Brain microvascular endothelial cell (primary cell): ENCODE data around the gene SLC16A9.

Source experiments
- DNase-seq: peaks from one replicate; pipeline ENCODE4 v3.0.0-alpha.2; 2020
- H3K27ac ChIP-seq: fragments of 250-450 bp; sonication (Bioruptor Pico); 2 replicates; pipeline ENCODE4 v1.5.1; 2020; ENCODE audit warnings: mild to moderate bottlenecking, moderate library complexity
- H3K27me3 ChIP-seq: fragments of 250-450 bp; sonication (Bioruptor Pico); replicated peaks from 2 replicates; pipeline ENCODE4 v1.5.1; 2020; ENCODE audit warnings: mild to moderate bottlenecking
- H3K36me3 ChIP-seq: fragments of 250-450 bp; sonication (Bioruptor Pico); replicated peaks from 2 replicates; pipeline ENCODE4 v1.5.1; 2020; ENCODE audit warnings: mild to moderate bottlenecking
- H3K4me3 ChIP-seq: 2 replicates; pipeline ENCODE4 v1.5.1; 2011; ENCODE audit warnings: low read depth, mild to moderate bottlenecking, control low read depth, low read length, moderate library complexity
- in situ Hi-C: cut with HindIII; loops from 2 replicates; pipeline ENCODE4 v1.10.0; 2017; ENCODE audit warnings: low sequenced_read_pairs, low pct_ligation_motif_present
- TF ChIP-seq, protein P1 (sequence below): IDR thresholded peaks from 2 replicates; pipeline ENCODE4 v1.5.1; 2011; ENCODE audit warnings: low read depth, mild to moderate bottlenecking, moderate library complexity, low read length, control low read depth, inconsistent platforms; ENCODE audit errors: missing control alignments

Gene SLC16A9, protein sequence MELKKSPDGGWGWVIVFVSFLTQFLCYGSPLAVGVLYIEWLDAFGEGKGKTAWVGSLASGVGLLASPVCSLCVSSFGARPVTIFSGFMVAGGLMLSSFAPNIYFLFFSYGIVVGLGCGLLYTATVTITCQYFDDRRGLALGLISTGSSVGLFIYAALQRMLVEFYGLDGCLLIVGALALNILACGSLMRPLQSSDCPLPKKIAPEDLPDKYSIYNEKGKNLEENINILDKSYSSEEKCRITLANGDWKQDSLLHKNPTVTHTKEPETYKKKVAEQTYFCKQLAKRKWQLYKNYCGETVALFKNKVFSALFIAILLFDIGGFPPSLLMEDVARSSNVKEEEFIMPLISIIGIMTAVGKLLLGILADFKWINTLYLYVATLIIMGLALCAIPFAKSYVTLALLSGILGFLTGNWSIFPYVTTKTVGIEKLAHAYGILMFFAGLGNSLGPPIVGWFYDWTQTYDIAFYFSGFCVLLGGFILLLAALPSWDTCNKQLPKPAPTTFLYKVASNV

DNA sequence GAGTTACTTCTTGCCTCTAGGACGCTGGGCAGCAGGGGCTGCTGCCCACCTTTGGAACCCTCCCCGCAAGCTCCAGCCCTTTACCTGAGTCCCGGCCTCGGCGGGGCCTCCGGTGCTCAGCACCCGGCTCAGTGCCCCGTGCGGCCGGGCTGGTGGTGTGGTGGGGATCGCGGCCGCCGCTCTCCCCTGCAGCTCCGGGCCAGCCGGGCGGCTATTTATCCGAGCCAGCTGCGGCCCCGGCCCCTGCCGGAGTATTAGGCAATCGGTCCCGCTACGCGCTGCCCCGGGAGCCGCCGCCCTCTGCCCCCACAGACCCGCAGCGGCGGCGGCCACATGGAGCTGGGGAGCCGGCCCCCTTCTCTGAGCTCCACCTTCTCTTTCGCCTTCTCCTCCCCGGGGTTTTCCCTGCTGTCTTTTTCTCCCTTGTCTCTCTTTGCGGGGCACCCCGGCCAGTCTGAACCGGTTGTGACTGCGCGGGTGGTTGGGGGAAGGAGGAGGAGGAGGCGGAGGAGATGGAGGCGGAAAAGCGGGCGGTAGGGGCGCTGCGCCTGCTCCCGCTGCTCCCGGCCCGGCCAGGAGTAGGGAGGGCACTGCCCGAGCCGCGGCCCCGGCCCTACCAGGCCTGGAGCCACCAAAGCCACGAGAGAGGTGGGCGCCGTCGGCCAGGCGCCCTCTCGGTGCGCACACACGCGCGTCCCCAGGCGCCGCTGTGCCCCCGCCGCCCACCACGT lies at the start of gene SLC16A9:
SLC16A9 (minus strand) TSS at position 456 of the 731 bp plus-strand sequence. CDS start 25,559 bp downstream, outside the sequence.
- in situ Hi-C loops = no loop called here
- DNase-seq = peak; percentile 22
- Histone ChIP-seq H3K27me3 (peaks cover 38% of the 10 kb centered on the region), H3K36me3 (no peaks in the 10 kb centered on the region), H3K27ac (no peak within 1 kb of the TSS), H3K4me3 (peak within 1 kb of the TSS; percentile 54)
- TF ChIP-seq, protein P1, sequence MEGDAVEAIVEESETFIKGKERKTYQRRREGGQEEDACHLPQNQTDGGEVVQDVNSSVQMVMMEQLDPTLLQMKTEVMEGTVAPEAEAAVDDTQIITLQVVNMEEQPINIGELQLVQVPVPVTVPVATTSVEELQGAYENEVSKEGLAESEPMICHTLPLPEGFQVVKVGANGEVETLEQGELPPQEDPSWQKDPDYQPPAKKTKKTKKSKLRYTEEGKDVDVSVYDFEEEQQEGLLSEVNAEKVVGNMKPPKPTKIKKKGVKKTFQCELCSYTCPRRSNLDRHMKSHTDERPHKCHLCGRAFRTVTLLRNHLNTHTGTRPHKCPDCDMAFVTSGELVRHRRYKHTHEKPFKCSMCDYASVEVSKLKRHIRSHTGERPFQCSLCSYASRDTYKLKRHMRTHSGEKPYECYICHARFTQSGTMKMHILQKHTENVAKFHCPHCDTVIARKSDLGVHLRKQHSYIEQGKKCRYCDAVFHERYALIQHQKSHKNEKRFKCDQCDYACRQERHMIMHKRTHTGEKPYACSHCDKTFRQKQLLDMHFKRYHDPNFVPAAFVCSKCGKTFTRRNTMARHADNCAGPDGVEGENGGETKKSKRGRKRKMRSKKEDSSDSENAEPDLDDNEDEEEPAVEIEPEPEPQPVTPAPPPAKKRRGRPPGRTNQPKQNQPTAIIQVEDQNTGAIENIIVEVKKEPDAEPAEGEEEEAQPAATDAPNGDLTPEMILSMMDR = peak; percentile 60

DNA sequence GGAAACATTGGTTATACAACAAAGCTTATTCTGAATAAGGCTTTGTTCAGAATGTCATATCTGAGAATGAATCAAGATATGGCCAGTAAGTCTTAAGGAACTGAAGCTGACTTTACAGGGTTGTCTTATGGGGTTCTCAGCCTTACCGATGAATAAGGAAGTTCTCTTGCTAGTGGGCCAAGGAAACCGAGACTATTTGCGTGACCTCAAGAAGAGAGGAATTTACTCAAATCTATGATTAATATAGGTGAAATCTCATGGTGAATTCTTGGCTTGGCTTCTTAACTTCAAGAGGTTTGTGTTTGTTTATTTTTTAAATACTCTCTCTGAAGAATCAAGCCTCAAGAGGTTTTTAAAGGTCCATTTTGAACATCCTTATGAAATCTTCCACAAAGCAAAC lies 48.3 kb upstream of the SLC16A9 start:
- Histone ChIP-seq H3K4me3 (no peak overlapping the region), H3K36me3 (no peaks in the 10 kb centered on the region), H3K27me3 (no peaks in the 10 kb centered on the region), H3K27ac (peak overlapping the region; percentile 6)
- DNase-seq = peak; percentile 64
- in situ Hi-C loops = no loop called here
- TF ChIP-seq, protein P1 = no peak

GRCh38 chr10:59754951-59755350 lies 45.3 kb upstream of the SLC16A9 start:
- peak; percentile 38 for DNase-seq
- TF ChIP-seq, protein P1 = no peak
- in situ Hi-C loops = no loop called here
- H3K27ac ChIP-seq = no peak overlapping the region
- H3K36me3 ChIP-seq = no peaks in the 10 kb centered on the region
- no peak overlapping the region for H3K4me3 ChIP-seq
- H3K27me3 ChIP-seq = no peaks in the 10 kb centered on the region

DNA sequence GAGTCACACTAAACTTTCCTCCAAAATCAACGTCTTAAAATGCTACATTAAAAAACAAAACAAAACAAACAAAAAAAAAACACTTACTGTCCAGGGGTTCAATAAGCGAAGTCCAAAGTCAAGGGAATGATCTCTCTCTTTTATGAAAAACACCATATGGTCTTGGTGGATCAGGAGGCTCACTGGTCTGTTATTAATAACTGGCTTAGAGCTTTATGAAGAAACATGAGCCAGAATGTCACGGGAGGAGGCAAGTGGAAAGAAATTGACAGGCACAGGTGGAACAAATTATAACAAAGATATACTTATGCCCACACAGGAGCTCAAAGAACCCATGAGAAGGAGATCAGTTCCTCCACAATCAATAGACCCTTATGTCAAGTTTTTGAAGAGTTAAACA lies 43.6 kb upstream of the SLC16A9 start, which contains the start of gene MRLN:
MRLN (minus strand) TSS at position 189 of the 400 bp plus-strand sequence.
- in situ Hi-C loops = no loop called here
- Histone ChIP-seq H3K36me3 (no peaks in the 10 kb centered on the region), H3K4me3 (no peak within 1 kb of the TSS), H3K27me3 (no peaks in the 10 kb centered on the region), H3K27ac (no peak within 1 kb of the TSS)
- TF ChIP-seq, protein P1 = no peak
- DNase-seq = no peak

GRCh38 chr10:59752278-59752940 lies 42.8 kb upstream of the SLC16A9 start:
- in situ Hi-C loops = no loop called here

More at GRCh38 chr10:59752278-59752940, 42.8 kb upstream of the SLC16A9 start:
- Histone ChIP-seq H3K4me3 (no peak overlapping the region), H3K27ac (no peak overlapping the region), H3K27me3 (no peaks in the 10 kb centered on the region), H3K36me3 (no peaks in the 10 kb centered on the region)
- no peak for DNase-seq
- TF ChIP-seq, protein P1 = no peak
